HG03460 (cell line): ENCODE results near the gene RASAL3.

ENCODE experiments used
- ATAC-seq: cut with Tn5 transposase; IDR thresholded peaks from one replicate; pipeline ENCODE4 v1.9.1; 2021; ENCODE audit not compliant: unreplicated experiment

RASAL3 gene

DNA sequence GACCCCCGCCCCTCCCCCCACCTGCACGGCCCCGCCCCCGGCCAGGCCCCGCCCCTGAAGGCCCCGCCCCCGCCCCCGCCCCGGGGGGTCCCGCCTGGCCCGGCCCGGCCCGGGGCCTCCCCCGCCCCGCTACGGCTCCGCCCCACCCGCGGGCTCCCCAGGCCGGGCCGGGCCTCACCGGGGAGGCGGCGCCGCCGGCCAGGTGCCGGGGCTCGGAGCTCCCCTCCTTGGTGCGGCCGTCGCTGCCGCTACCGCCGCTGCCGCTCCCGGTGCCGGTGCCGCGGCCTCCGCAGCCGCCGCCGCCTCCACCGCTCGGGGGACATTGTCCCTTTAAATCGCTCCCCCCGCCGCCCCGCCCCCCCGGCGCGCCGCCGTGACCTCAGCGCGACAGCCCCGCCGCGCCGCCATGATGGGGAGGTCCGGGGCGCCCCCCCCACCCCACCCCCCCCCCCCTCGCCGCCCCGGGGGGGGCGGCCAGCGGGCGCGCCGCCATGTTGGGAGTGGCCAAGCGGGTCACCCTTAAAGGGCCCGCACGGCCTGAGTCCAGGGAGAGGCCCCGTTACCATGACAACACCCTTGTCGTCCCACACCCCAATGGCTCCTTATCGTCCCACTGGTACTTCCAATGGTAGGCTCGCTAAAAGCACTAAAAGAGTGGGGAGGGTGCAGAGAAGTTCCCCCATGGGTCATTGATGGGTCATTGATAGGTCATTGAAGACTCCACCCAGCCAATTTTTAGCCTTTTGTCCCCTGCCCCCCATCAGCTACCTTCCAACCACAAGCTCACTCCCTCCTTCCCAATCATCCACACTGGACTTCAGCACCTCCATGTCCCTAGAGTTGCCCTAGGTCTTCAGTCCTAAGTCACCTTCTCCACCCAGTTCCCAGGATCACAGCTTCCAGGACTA is 14.5 kb downstream of the RASAL3 start, which contains the start of gene WIZ:
Gene WIZ (minus strand): TSS at position 337 of the 908 bp plus-strand sequence. CDS start 1,649 bp downstream, outside the sequence.
- no peak for ATAC-seq

DNA sequence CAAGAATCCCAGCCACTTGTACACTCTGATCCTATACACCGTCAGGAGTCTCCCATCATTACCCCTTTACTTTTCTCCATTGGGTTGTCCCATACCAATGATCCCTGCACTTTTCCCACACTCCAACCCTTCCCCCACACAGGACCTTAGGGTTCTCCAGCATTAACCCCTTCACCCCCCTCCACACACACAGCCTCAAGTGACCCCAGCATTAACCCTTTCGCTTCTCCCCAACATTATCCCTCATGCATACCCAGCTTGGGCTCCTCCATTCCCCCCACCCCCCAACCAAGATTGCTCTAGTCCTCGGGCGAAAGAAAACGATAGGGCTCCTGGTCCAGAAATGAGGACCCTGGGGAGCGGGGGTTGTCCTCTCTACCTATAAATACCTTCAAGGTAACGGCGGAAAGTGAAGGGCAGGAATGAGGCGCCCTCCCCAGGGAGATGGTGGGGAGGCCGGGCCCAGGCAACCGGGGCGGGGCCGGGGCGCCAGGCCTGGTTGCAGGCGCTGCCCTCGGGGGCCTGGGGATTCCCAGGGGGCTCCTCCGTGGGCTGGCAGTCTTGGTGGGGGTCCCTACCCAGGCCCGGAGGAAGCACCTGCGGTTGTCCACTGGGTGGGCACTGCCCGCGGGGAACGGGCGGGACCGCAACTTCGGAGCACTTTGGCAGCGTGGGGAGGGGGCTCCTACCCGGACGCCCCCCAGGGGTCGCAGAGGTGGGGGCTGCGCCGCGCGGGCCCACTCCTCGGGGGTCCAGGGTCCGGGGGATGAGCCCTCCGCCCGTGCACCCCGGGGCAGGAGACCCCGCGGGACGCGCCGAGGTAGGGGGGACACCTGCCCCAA is 15.3 kb downstream of the RASAL3 start:
- ATAC-seq, result no peak

DNA sequence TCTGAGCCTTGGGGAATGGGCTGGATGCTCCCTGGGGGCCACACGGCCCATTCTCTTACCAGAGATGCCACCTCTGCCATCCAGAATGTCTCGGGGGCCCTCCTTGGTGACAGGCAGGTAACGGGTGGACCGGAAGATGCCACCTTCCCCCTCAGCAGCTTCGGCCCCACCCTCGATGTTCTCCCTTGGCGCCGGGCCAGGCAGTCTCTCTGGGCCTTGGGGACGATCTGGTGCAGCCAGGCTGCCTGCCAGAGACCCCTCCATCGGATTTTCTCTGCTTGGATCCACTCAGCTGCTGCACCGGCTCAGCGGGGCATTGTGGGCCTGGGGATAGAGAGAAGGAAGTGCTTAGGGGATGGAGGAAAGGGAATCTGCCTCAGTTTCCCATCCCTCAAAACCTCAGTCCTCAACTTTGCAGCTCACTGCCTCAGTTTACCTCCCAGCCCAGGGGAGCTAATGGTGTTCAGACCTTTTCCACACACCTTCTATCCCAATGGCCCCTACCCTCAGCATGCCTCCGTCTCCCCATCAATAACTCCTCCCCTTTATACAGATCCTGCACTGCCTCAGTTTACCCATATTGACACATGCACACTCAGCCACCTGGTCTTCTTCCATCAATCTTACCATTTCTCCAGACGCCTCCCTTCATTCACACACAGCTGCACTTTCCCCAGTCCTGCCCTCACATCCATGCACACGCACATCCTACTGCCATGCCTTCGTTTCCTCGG is 16.1 kb downstream of the RASAL3 start:
- no peak for ATAC-seq

DNA sequence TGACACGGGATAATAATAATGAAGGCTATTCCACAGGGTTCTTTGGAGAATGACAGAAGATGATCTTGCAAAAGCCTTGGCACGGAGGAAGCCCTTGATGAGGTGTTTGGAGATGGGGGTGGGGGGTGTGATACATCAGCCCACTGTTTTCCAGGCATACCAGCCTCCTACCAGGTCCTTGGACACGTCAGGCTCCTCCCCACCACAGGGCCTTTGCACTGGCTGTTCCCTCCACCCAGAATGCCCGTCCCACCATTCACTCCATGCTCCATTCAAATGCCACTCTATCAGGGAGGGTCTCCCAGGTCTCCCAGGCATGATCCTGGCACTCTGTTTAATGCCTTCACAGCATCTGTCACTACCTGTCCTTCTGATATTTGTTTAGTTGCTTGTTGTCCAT is 17.3 kb downstream of the RASAL3 start:
- ATAC-seq, result no peak

DNA sequence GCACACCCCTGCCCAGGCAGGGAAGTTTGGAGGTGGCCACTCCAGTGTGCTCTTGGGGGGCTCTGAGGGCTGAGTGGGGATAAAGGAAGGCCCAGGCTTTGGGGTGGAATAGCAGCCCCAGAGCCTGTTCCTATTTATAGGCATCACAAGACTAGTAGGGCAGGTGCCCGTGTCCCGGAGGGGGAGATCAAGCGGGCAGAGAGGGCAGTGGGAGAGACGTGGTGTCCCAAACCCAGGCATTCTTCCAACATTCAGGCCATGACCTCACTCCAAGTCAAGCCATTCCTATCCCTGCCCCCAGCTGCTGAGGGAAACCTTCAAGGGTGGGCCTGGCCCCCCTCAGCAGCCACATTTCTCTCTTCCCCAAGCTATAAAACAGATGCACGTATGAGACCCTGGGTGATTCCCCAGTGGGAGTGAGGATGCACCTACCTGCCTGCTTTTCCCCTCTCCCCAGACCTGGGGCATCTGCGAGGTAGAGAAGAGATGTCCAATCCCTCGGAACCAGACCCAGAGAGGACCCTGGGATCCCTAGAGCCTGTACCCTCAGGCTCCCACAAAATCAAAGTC is 18.5 kb downstream of the RASAL3 start:
- ATAC-seq, result no peak

DNA sequence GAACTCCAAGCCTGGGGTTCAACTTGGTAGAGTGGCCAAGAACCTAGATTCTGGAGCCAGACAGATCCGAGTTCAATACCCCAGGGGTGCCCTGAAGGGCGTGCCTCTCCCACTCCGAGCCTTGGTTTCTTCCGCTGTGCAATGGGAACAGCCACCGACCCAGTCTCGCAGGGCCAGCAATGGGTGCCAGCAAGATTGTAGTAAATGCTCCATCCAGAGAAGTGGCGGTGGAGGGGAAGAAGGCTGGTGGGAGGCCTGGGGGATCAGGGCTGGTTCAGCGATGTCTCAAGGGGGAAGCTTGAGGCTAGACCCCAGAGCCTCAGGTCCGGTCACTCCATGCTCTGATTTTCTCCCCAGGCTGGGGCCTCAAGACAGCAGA is 19.1 kb downstream of the RASAL3 start:
- no peak for ATAC-seq

DNA sequence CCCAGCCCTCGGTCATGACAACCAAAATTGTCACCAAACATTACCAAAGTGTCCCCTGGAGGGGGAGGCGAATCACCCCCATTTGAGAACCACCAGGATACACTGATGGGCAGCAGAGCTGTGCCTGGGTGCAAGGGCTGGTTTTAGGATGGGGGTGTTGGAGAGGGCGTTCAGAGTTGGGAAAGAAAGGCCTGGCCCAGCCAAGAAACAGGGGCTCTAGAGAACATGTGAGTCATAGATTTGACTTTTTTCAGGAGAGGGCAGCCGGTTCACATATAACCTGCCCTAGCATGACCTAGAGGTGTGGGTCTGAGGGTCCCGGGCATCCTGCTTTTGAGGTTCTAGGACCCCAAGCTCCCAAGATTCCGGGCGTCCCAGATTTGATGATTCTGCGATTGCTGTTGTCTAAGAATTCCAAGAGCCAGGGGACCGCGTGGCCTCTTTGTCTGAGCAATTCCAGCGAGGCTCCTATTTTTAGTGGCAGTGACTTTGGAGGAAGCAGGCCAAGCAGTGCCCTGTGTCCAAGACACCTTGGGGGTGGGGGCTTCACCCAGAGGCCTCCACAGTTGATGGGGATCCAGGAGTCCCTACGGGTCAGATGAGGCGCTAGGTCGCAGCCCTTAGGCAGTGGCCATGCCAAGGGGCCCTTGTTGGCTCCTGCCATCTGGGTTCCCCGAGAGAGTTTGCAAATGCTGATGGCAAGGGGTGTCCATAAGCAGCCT is 19.7 kb downstream of the RASAL3 start:
- ATAC-seq, result no peak

DNA sequence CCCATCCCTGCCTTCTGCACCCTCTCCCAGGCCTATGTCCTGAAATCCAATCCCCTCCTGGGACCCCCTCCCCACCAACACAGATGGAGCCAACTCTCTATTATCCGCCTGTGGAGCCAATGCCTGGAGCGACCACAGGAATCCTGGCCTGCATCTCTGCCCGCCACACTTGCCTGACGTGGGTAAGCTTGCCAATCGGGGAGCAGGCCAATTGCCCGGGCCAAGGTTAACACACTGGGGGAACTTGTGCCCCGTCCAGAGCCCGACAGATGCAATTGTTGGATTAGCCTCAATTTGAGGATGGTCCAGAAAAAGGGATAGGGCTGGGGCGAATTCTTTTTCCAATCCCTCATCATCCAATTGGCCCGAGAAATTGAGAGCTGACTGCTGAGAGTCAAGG is 20.5 kb downstream of the RASAL3 start:
- ATAC-seq, result no peak

DNA sequence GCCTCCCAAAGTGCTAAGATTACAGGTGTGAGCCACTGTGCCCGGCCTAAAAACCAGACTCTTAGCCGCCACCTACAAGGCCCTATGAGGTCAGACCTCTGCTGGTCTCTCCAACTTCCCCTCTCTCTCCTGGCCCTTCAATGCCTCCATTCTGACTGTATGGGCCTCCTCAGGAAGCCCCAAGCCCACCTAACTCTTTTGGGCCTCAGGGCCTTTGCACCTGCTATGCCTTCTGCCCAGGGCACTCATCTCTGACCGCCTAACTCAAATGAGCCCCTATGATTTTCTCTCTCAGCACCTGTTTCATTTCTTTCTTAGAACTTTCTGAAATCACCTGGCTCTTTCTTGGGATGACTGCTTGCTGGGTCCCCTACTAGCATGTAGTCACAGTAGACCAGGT is 21.0 kb downstream of the RASAL3 start:
- no peak for ATAC-seq

DNA sequence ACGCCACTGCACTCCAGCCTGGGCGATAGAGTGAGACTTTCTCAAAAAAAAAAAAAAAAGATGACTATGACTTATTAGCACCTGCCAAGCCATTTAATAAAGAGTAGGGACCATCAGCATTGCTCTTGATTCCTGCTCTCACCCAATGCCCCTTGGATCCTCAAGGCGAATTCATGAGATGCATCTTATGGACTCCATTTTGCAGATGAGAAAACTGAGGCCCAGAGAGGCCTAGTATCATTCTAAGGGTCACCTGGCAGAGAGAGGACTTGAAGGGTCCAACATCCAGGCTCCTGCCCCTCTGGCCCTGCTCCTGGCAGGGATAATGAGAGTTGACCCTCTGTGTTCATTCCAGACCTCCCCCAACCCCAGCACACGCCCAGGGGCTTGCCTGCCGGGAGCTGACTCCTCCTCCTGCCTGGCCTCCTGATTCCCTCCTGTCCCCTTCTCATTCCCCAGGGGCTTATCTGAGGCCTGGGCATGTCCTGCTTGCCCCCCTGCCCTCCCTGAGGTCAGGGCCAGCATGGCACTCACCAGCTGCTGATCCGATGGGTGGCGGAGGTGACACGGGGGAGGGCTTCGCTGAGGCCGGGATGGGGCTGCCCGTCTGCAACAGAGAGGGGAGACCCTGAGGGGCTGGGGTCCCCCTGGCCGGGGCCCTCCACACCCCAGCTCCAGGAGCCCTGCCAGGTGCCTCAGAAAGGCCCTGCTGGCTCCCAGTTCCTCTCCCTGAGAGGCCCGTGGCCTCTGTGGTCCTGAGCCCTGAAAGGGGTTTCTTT is 22.0 kb downstream of the RASAL3 start:
- ATAC-seq, result no peak

DNA sequence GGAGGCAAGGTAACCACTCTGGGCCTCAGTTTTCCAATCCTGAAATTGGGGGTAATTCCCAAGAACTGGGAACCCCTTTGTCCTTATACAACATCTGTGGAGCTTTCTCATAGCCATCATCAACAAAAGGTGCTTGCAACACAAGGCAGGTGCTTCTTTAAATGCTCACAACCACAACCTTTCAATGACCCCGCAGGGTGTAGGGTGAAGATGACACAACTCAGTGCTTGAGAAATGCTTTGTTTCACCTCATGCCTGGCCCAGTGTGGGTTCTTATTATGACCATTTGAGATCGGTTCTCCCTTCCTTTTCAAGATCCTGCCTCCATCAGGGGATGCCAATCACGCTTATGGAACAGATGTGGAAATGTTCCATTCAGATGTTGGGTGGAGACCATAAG is 23.0 kb downstream of the RASAL3 start:
- no peak for ATAC-seq

DNA sequence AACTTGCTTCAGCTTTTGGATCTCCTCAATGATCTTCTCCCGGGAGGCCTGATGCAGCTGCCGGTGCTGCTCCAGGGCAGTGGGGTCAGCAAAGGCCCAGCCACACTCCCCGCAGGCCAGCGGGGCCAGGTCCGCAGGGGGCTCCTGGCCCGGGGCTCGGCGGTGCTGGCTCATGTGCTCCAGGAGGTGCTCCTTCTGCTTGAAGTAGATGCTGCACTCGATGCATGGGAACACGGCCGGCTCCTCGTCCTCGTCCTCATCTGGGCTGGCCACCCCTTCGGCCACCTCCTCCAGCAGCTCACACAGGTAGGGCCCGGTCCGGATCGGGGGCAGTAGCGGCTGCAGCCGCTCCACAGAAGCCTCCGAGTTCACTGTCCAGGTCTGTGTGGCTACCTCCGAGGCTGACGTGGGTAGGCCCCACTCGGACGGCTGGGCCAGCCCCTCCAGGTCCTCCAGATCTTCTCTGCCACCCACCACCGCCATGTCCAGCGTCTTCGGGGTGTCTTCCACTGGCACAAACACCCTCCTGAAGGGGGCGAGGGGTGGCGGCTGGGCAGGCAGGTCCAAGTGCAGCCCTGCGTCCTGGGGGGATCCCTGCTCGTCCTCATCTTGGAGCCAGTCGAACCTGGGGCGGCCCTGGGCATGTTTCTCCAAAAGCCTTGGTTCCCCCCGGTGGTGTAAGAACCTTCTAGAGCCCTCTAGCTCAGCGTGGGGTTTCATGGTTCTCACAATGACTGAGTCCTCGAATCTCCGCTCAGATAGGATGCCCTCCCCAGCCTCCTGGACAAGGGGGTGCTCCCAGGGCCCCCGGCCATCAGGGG is 24.3 kb downstream of the RASAL3 start:
- no peak for ATAC-seq

DNA sequence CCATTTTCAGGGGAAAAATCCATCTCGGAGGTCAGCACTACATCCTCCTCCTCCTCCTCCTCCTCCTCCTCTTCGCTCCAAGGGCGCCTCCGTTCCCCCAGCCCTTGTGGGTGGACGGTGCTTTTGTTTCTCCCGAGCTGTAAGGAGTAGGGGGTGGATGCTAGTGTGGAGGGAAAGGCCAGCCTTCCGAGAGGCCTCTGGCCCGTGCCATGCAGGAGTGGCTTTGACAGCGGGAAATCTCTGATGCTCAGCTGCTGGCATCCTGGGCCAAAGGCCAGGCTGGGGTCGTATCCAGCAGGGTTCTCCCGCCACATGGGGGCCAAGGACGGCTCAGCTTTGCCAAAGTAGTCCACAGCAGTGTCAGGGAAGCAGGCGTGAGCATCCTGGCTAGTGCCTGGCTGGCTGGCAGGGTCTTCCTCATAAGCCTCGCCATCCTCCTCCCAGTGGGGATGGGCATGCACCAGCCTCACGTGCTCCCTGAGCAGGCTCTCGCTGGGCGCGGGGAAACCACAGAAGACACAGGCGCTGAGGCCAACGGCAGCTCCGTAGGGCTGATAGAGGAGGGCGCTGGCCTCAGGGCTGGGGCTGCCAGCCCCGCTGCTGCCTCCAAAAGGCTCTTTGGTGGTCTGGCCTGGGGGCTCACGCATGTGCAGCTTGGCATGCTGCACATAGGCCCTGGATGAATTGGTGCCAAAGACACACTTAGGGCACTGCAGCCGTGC is 25.1 kb downstream of the RASAL3 start:
- no peak for ATAC-seq

DNA sequence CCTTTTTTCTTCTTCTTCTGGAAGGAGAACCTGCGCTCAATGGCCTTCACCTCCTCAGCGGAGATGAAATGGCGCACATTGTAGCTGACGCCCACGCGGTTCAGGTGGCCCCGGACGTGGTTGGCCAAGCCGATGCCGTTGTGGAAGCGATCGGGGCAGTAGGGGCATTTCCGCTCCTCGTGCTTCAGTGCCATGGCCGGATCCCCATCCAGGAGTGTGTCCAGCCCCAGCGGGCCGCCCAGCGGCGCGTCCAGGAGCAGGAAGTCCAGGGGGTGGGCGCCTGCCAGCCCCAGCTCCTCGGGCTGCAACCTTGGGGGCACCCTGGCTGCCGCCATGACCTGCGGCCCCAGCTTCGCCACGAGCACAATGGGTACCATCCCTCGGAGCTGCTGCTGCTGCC is 25.8 kb downstream of the RASAL3 start:
- no peak for ATAC-seq

DNA sequence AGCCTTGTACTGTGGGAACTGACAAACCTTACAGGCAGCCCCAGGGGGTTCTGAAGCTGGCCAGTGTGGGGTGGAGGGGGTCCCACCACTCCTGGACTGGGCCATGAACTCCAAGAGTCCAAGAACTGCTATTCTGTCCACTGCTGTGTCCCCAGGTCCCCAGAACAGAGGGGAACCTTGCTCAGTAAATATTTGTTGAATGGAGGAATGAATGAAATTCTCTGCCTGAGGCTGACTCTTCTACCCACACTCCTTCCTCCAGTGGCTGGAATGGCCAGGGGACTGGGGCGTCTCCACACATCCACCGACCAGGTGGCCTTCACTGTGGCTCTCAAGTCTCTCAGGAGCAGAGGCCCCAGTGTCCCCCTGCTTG is 26.2 kb downstream of the RASAL3 start:
- no peak for ATAC-seq

DNA sequence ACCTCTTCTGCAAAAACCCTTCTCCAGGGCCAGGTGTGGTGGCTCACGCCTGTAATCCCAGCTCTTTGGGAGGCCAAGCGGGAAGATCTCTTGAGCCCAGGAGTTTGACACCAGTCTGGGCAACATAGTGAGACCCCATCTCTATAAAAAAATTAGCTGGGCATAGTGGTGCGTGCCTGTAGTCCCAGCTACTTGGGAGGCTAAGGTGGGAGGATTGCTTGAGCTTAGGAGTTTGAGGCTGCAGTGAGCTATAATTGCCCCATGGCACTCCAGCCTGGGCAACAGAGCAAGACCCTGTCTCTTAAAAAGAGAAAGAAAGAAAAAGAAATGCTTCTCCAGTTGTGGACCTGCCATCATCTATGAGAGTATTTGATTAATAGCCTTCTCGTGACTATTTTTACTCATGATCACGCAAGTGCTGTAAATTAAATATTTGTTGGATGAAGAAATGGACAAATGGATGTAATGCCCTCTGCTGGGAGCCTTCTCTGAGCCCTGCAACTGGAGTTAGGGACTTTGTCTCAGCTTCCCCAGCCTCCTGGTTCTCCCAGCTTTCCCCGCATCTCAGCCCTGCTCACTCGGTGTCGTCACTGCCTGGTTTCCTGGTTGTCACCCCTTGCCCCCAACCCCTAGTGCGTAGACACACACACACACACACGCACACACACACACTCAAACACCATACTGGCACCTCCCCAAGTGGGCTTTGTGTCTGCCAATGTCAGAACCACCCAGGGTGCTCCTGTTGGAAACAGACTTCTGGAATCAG is 26.8 kb downstream of the RASAL3 start:
- no peak for ATAC-seq

DNA sequence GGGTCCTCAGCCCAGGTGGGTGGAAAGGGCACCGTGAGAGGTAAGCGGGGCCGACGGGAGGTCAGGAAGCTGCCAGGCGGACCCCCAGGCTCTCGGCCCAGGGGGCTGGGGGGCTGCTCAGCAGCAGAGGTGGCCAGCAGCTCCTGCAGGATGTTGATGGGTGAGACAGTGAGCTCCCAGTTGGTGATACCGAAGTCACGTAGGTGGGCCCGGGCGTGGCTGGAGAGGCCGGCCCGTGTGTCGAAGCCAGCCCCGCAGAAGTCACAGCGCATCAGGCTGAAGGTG is 27.6 kb downstream of the RASAL3 start:
- no peak for ATAC-seq
